Activated CD8-positive, alpha-beta memory T cell treated with anti-CD3 and anti-CD28 coated beads for 1 hour (primary cell): ENCODE measurements around the gene MAD1L1.
"Not testable (repeated sequence)": the region's sequence is repeated elsewhere in the genome, so short reads cannot be mapped to it uniquely, and the experiment has no call there.

Experiments
- DNase-seq, 2 donors: peaks; one replicate each; pipeline ENCODE4 v3.0.0-alpha.2; 2020; ENCODE audit warnings: low read depth in 1 of 2; ENCODE audit errors: extremely low read depth in 1 of 2

Gene MAD1L1

GRCh38 chr7:2232766-2233520 is at the start of gene MAD1L1:
MAD1L1 (minus strand) TSS chr7:2232945; CDS start chr7:2230133, 2,812 bp downstream.
- DNase-seq: peak; percentile 69 to 80

- DNase-seq: no peak
Observed at GRCh38 chr7:2282185-2282751, 49.5 kb upstream of the MAD1L1 start.

- DNase-seq: no peak
Observed at GRCh38 chr7:2281541-2281940, 48.8 kb upstream of the MAD1L1 start.

GRCh38 chr7:2280424-2280823 is 47.7 kb upstream of the MAD1L1 start:
- DNase-seq: no peak

GRCh38 chr7:2279896-2280295 is 47.2 kb upstream of the MAD1L1 start:
- no peak for DNase-seq

GRCh38 chr7:2278026-2278425 is 45.3 kb upstream of the MAD1L1 start:
- no peak for DNase-seq

- no peak for DNase-seq
Observed at GRCh38 chr7:2276107-2276506, 43.4 kb upstream of the MAD1L1 start.

GRCh38 chr7:2275101-2275500 is 42.4 kb upstream of the MAD1L1 start:
- DNase-seq: no peak

- no peak for DNase-seq
Observed at GRCh38 chr7:2274666-2275065, 41.9 kb upstream of the MAD1L1 start.

- no peak for DNase-seq
Observed at GRCh38 chr7:2273866-2274265, 41.1 kb upstream of the MAD1L1 start.

- DNase-seq: no peak
Observed at GRCh38 chr7:2272031-2272430, 39.3 kb upstream of the MAD1L1 start.

- no peak for DNase-seq
Observed at GRCh38 chr7:2271273-2272026, 38.7 kb upstream of the MAD1L1 start.

GRCh38 chr7:2270495-2270894 is 37.8 kb upstream of the MAD1L1 start:
- no peak for DNase-seq

- no peak for DNase-seq
Observed at GRCh38 chr7:2269991-2270460, 37.3 kb upstream of the MAD1L1 start.

- not testable (repeated sequence) for DNase-seq
Observed at GRCh38 chr7:2269089-2269990, 36.6 kb upstream of the MAD1L1 start.

- DNase-seq: no peak
Observed at GRCh38 chr7:2266911-2267310, 34.2 kb upstream of the MAD1L1 start.

GRCh38 chr7:2264158-2264557 is 31.4 kb upstream of the MAD1L1 start:
- DNase-seq: no peak

- DNase-seq: no peak
Observed at GRCh38 chr7:2263176-2263575, 30.4 kb upstream of the MAD1L1 start.

- no peak for DNase-seq
Observed at GRCh38 chr7:2261611-2262010, 28.9 kb upstream of the MAD1L1 start.

- no peak for DNase-seq
Observed at GRCh38 chr7:2260820-2261219, 28.1 kb upstream of the MAD1L1 start.

GRCh38 chr7:2259480-2259879 is 26.7 kb upstream of the MAD1L1 start:
- DNase-seq: no peak
